Thyroid gland (tissue), 4 donors: ENCODE measurements around the gene TUBA3E.
"Not testable (repeated sequence)": the region's sequence is repeated elsewhere in the genome, so short reads cannot be mapped to it uniquely, and the experiment has no call there.

Experiments used
- POLR2A ChIP-seq, 2 donors: fragments of 450-650 bp; IDR thresholded peaks; one replicate each; pipeline ENCODE4 v1.6.1; 2017; ENCODE audit warnings: antibody characterized with exemption in 2 of 2, mild to moderate bottlenecking in 2 of 2, moderate library complexity in 1 of 2
- TF ChIP-seq, protein P1 (sequence below), 6 experiments: fragments of 200-600 bp in 3 of 6; fragments of 450-650 bp in 3 of 6; sonication (generic) in 3 of 6; IDR thresholded peaks; one replicate each; pipeline ENCODE4 v1.5.1; 2016 to 2019; ENCODE audit warnings: antibody characterized with exemption in 6 of 6, mild to moderate bottlenecking in 2 of 6, inconsistent platforms in 1 of 6, moderate library complexity in 1 of 6

DNA sequence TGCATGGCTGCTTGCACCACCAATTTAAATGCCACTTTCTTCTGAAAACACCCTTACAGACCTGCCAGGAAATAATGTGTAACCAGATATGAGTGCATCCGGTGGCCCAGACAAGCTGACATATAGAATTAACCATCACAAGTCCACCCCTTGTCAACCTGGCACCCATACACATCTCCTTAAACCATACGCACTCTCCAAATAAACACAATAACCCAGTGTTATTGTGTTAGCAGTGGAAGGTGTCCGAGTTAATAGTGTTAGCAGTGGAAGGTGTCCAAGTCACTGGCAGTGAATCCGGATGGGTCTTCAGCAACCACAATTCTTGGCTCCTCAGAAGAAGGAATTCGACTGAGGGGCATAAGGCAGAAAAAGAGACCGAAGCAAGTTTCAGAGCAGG lies 49.7 kb downstream of the TUBA3E start:
- TF ChIP-seq POLR2A (IDR thresholded peaks at IDR 0.05) = not testable (repeated sequence)
- TF ChIP-seq, protein P1, sequence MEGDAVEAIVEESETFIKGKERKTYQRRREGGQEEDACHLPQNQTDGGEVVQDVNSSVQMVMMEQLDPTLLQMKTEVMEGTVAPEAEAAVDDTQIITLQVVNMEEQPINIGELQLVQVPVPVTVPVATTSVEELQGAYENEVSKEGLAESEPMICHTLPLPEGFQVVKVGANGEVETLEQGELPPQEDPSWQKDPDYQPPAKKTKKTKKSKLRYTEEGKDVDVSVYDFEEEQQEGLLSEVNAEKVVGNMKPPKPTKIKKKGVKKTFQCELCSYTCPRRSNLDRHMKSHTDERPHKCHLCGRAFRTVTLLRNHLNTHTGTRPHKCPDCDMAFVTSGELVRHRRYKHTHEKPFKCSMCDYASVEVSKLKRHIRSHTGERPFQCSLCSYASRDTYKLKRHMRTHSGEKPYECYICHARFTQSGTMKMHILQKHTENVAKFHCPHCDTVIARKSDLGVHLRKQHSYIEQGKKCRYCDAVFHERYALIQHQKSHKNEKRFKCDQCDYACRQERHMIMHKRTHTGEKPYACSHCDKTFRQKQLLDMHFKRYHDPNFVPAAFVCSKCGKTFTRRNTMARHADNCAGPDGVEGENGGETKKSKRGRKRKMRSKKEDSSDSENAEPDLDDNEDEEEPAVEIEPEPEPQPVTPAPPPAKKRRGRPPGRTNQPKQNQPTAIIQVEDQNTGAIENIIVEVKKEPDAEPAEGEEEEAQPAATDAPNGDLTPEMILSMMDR (IDR thresholded peaks at IDR 0.05) = not testable (repeated sequence)
